Myocyte (in vitro differentiated cells): ENCODE measurements around the gene TCTN3. TPM values are rescaled to one million over a fixed set of nuclear protein-coding genes. Genes with fewer than 3 reads are reported as not detected.
"Not testable (repeated sequence)": the region's sequence is repeated elsewhere in the genome, so short reads cannot be mapped to it uniquely, and the experiment has no call there.

Source experiments
- DNase-seq: peaks from one replicate; pipeline ENCODE4 v3.0.0-alpha.2; 2012; ENCODE audit warnings: low read depth
- total RNA-seq: library from RNA; depleted of rRNA; stranded (reverse); fragments of >200 nt; gene quantifications from 2 replicates; pipeline ENCODE4 v1.2.3, GENCODE V29; 2014

TCTN3 gene
- total RNA-seq, 1 donor from 2014 or later = 35.4 TPM

DNA sequence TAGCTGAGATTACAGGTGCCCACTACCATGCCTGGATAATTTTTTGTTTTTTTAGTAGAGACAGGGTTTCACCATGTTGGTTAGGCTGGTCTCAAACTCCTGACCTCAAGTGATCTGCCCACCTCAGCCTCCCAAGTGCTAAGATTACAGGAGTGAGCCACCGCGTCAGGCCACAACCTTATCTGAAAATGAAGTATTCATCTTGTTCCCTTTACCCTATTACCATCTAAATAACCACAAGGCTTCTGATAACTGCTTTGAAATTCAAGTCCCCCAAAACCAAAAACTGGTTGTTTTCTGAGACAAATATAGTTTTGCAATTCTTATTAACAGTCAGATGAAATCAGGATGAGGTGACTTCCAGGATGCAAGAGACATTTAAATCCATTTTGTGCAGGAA lies 2.4 kb downstream of the TCTN3 start:
- no peak for DNase-seq

DNA sequence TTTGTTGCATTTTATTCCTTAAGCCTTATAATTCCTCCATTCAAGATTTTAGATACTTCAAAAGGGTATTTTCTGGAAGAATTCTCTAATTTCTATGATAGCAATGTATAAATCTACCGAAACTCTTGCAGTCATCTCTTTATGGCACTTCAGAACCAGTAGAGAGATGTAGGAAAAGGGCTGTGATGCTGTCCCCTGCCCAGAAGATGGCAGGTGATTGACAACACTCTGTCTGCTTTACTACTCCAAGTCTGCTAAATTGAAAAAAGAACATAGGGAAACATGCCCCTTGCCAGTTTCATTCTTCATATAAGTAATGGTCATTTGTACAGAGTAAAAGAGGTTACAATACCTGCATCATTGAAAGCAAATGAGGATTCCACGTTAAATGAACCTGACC lies 5.1 kb downstream of the TCTN3 start:
- no peak for DNase-seq

DNA sequence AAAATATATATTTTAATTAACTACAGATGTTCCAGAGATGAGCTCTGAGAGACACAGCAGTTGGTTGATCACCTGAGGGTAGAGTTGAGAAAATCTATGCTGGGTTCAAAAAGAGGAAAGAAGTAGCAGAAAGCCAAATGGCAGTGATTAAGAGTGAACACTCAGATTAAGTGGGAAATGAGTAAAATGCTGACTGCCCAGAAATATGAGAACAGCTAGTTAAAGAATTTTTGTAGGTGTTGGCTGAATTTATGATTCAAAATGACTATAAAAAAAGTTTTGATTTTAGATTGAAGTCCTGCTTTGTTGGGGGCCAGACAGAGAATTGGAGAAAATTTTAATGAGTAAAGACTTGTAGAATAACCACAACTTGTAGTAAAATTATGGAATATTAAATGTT lies 9.8 kb downstream of the TCTN3 start:
- DNase-seq = no peak

DNA sequence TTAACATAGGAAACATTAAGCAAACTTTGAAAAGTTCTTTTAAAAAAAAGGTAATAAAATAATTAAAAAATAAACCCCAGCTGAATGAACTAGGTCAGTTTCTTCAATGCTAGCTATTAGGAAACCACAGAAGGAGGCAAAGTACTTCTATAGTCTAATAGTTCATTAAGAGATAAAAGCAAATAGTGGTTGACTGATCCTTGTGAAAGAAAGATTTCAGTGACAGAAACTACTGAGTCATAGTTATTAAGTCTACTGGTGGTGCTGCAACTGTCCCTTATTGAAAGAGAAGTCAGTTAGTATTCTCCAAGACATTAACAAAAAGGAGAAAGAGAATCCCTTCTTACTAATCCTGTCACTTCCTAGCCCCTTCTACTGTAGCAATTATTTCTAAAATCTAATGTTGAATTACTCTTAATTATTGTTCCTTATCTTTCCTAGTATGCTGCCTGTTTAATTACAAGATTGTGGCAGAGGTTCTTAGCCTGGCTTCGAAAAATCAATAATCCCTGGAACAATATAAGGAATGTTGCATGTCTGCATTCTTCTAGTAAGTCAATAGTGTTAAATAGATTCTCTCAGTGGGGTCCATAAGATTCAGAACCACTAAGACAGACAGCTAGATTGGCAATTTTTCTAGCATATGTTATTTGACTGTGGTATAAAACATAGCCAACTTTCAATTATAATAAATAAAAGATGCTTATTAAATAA lies 18.2 kb downstream of the TCTN3 start:
- no peak for DNase-seq

GRCh38 chr10:95674643-95675042 lies 19.1 kb downstream of the TCTN3 start:
- no peak for DNase-seq

- DNase-seq = not testable (repeated sequence)
Observed at GRCh38 chr10:95672641-95673040, 21.1 kb downstream of the TCTN3 start.

- no peak for DNase-seq
Observed at GRCh38 chr10:95664543-95664942, 29.2 kb downstream of the TCTN3 start.

- no peak for DNase-seq
Observed at GRCh38 chr10:95663496-95663895, 30.2 kb downstream of the TCTN3 start.

GRCh38 chr10:95661818-95662217 lies 31.9 kb downstream of the TCTN3 start:
- DNase-seq = no peak

DNA sequence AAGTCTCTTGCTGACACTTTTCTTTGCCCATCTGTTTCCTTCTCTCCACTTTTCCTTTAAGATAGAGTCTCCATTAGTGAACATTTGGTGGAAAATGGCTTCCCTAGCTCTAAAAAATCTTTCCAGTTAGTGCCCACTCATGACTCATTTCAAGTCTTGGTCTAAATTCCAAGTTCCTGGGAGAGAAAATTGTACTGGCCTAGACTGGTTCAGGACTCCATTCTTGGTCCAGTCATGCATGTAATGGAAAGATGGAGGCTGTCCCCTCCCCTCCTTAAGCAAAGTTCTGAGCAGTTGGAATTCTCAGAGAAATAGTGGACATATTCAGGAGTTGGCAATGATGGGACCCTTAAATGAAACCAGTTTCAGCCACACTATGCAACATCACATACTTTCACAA lies 33.4 kb downstream of the TCTN3 start:
- peak; percentile 44 for DNase-seq

GRCh38 chr10:95657250-95657649 lies 36.5 kb downstream of the TCTN3 start:
- DNase-seq = no peak

DNA sequence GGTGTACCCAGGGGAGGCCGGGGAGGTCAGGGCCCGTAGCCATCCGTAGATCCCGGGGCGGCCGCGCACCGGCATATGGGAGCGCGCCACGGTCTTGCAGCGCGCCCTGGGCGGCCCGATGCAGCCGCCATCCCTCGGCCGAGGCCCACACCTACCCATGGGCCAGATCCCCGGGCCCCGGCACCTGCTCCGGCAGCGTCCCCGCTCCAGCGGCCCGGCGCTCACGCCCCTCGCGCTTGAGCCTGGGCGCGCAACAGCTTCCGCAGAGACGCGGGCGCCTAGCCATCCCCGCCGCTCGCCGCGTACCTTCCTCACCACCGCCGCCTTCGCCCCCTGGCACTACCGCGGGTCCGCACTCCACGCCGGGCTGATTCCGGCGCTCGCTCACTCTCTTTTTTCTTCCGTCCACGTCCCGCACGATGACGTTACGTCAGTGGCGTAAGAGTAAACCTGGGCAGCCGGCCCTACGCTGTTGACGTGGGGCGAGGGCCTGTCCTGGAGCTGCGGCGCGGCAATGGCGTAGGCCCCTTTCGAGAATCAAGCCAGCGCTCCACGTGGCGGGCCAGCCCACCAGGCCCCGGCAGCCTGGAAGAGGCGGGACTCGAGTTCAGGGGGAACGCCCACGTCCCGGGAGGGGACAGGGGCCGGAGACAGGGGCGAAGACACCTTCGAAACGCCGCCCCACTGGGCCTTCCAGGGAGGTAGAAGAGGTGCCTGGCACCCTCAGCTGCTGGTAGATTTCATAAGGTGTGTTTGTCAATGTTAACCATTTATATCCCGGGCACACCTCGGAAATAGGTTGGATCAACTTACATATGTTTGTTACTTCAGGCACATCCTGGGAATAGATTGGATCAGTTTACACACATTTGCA lies 37.2 kb downstream of the TCTN3 start, which contains the start of gene ALDH18A1:
ALDH18A1 (minus strand) TSS at position 421 of the 874 bp plus-strand sequence. CDS start 3,334 bp downstream, outside the sequence.
- peak; percentile 93 for DNase-seq

GRCh38 chr10:95655571-95656290 lies 38.0 kb downstream of the TCTN3 start:
- DNase-seq = peak; percentile 35

DNA sequence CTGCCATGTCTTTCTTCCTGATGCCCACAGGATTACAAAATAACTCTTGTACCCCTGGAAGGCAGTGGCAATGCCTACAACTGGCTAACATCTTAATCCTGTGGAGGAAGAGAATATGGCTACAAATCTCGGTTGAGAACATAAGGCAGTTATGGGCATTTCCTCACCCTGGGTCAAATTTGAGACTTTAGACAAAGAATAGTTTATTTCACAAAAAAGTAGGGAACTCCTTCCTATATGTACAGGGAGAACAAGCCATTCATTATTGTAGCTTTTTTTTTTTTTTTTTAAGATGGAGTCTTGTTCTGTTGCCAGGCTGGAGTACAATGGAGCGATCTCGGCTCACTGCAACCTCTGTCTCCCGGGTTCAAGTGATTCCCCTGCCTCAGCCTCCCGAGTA lies 39.8 kb downstream of the TCTN3 start:
- DNase-seq = no peak

- no peak for DNase-seq
Observed at GRCh38 chr10:95651346-95652060, 42.2 kb downstream of the TCTN3 start.

- DNase-seq = no peak
Observed at GRCh38 chr10:95650232-95650631, 43.5 kb downstream of the TCTN3 start.

DNA sequence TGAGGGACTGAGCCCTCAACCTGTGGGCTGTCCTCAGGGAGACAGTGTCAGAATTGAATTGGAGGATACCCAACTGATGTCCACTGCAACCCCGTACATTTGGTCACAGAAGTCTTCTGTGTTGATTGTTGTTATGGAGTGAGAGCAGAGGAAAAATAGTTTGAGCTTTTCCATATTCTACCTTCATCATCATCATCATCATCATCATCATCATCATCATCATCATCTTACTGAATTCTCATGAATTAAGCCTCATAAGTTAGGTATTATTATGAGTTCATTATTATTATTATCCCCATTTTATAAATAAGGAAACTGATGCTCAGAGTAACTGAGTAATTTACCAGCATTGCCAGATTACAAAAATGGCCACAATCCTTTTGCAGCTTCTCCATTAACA lies 45.6 kb downstream of the TCTN3 start:
- DNase-seq = no peak

- DNase-seq = no peak
Observed at GRCh38 chr10:95646160-95646559, 47.6 kb downstream of the TCTN3 start.

- no peak for DNase-seq
Observed at GRCh38 chr10:95644901-95645300, 48.8 kb downstream of the TCTN3 start.

GRCh38 chr10:95640891-95641315 lies 52.8 kb downstream of the TCTN3 start:
- no peak for DNase-seq

DNA sequence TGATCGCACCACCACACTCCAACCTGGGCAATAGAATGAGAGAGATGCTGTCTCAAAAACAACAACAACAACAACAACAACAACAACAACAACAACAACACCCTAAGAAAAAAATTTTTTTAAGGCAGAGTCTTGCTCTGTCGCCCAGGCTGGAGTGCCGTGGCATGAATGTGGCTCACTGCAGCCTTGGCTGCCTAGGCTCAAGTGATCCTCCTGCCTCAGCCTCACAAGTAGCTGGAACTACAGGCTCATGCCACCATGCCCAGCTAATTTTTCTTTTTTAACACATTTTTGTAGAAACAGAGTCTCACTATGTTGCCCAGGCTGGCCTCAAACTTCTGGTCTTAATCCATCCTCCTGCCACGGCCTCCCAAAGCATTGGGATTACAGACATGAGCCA lies 55.8 kb downstream of the TCTN3 start:
- no peak for DNase-seq
